ENCODE results near the gene SV2B. TPM values are rescaled to one million over a fixed set of nuclear protein-coding genes. Genes with fewer than 3 reads are reported as not detected.

Gene SV2B
- total and polyA plus RNA-seq, 9 of the 15 experiments (the other 6 are each of a cell fraction or from before 2014, with no cell fraction given) = 0.01 to 0.25 (median 0.11) TPM

DNA sequence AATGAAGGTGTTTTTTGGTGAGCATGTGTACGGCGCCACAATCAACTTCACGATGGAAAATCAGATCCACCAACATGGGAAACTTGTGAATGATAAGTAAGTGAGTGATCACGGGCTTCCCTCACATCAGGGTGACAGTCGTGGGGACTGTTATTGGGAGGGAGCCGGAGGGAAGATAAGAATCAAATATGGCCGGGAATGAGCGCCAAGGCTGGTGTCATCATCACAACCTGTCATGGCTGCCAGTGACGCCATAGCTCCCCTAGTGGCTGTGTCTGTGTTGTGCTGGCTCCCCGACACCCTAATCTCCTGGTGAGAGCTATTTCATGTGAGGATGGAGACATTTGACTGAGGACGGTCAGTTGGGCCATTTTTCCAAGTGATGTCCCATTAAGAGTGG is 168.5 kb downstream of the SV2B start (continued):
- TF ChIP-seq, protein P1, sequence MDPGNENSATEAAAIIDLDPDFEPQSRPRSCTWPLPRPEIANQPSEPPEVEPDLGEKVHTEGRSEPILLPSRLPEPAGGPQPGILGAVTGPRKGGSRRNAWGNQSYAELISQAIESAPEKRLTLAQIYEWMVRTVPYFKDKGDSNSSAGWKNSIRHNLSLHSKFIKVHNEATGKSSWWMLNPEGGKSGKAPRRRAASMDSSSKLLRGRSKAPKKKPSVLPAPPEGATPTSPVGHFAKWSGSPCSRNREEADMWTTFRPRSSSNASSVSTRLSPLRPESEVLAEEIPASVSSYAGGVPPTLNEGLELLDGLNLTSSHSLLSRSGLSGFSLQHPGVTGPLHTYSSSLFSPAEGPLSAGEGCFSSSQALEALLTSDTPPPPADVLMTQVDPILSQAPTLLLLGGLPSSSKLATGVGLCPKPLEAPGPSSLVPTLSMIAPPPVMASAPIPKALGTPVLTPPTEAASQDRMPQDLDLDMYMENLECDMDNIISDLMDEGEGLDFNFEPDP (CRISPR knock-in tag; IDR thresholded peaks at IDR 0.05) = no peak
- no peak for TF ChIP-seq RBM34 (IDR thresholded peaks at IDR 0.05; ENCODE audit: borderline replicate concordance, insufficient read depth, low read length)
- no peak for TF ChIP-seq ZNF507 (tag; conservative IDR thresholded peaks at IDR 0.05)
- no peak for TF ChIP-seq KDM4B (IDR thresholded peaks at IDR 0.05; ENCODE audit: borderline replicate concordance in 2 of 2, low read depth in 1 of 2)
- TF ChIP-seq, protein P2, sequence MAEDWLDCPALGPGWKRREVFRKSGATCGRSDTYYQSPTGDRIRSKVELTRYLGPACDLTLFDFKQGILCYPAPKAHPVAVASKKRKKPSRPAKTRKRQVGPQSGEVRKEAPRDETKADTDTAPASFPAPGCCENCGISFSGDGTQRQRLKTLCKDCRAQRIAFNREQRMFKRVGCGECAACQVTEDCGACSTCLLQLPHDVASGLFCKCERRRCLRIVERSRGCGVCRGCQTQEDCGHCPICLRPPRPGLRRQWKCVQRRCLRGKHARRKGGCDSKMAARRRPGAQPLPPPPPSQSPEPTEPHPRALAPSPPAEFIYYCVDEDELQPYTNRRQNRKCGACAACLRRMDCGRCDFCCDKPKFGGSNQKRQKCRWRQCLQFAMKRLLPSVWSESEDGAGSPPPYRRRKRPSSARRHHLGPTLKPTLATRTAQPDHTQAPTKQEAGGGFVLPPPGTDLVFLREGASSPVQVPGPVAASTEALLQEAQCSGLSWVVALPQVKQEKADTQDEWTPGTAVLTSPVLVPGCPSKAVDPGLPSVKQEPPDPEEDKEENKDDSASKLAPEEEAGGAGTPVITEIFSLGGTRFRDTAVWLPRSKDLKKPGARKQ (CRISPR knock-in tag; IDR thresholded peaks at IDR 0.05) = no peak
- no peak for TF ChIP-seq OTX1 (CRISPR knock-in tag; IDR thresholded peaks at IDR 0.05)
- no peak for TF ChIP-seq KHSRP (IDR thresholded peaks at IDR 0.05)
- no peak for TF ChIP-seq SNRNP70 (optimal IDR thresholded peaks at IDR 0.05; ENCODE audit: low read depth, low read length)
- TF ChIP-seq, protein P3, sequence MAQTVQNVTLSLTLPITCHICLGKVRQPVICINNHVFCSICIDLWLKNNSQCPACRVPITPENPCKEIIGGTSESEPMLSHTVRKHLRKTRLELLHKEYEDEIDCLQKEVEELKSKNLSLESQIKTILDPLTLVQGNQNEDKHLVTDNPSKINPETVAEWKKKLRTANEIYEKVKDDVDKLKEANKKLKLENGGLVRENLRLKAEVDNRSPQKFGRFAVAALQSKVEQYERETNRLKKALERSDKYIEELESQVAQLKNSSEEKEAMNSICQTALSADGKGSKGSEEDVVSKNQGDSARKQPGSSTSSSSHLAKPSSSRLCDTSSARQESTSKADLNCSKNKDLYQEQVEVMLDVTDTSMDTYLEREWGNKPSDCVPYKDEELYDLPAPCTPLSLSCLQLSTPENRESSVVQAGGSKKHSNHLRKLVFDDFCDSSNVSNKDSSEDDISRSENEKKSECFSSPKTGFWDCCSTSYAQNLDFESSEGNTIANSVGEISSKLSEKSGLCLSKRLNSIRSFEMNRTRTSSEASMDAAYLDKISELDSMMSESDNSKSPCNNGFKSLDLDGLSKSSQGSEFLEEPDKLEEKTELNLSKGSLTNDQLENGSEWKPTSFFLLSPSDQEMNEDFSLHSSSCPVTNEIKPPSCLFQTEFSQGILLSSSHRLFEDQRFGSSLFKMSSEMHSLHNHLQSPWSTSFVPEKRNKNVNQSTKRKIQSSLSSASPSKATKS (CRISPR knock-in tag; IDR thresholded peaks at IDR 0.05) = no peak
- no peak for TF ChIP-seq HDGF (IDR thresholded peaks at IDR 0.05)
- TF ChIP-seq POLR2A (conservative IDR thresholded peaks at IDR 0.05) = no peak
- no peak for TF ChIP-seq KLF1 (tag; IDR thresholded peaks at IDR 0.05)
- TF ChIP-seq CHD1 (IDR thresholded peaks at IDR 0.05; ENCODE audit: low read length) = no peak
- TF ChIP-seq FOXA1 (IDR thresholded peaks at IDR 0.05; ENCODE audit: borderline replicate concordance) = no peak
- no peak for TF ChIP-seq ZNF408 (CRISPR knock-in tag; IDR thresholded peaks at IDR 0.05; ENCODE audit: low read depth)
- TF ChIP-seq MYNN (IDR thresholded peaks at IDR 0.05) = no peak
- no peak for TF ChIP-seq MYNN (CRISPR knock-in tag; IDR thresholded peaks at IDR 0.05)
- TF ChIP-seq ZNF696 (CRISPR knock-in tag; conservative IDR thresholded peaks at IDR 0.05) = no peak

All from K562 (cell line).